A673 (cell line): Measurements from ENCODE around the gene SLC2A9.

Experiments
- CTCF ChIP-seq: fragments of 300-800, 200-600 bp; sonication (generic); conservative IDR thresholded peaks from 2 replicates; pipeline ENCODE4 v1.5.1; 2017; ENCODE audit warnings: low read depth, mild to moderate bottlenecking, antibody characterized with exemption, low read length, moderate library complexity, mixed read lengths
- EZH2 ChIP-seq: fragments of 200-600 bp; sonication (generic); IDR thresholded peaks from 2 replicates; pipeline ENCODE4 v1.6.1; 2017; ENCODE audit warnings: borderline replicate concordance, low read depth, mild to moderate bottlenecking, mixed read lengths, antibody characterized with exemption, low read length; ENCODE audit not compliant: poor library complexity, severe bottlenecking

DNA sequence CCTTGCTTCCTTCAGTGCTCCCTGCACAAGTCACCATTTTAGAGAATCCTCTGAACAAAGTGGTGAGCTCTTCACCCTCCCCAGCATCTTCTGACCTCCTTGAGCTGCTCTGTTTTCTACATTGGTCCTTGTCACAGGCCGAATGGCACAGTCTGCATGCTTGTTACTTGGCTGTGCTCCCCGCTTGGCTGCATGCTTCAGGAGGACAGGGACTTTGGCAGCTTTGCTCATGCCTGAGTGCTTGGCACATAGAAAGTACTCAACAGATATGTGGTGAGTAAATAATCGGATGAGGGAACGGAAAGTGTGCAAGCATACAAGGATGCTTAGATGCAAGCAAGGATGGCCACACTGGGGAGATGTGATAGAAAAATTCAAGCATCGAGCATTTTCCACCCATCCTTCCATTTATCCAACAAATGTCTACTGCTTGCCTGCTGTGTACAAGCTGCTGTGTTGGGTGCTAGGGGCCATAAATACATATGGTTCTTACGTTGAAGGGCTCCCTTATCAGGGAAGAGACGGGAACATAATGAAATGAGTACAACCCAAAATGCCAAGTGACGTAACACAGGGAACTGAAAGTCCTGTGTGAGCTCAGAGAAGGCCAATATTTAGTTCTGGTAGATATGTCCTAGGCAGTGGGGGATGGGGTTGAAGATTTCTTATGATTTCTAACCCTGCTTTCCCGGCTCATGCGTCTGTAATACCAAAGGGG lies 31.2 kb downstream of the SLC2A9 start:
- TF ChIP-seq CTCF (no peak), EZH2 (no peak)
